Ovary (tissue), 3 donors: ENCODE data around the gene CCDC174.

ENCODE experiments used
- EP300 ChIP-seq: sonication (generic); formaldehyde crosslinking; IDR thresholded peaks from one replicate; pipeline ENCODE4 v1.6.1; 2017; ENCODE audit warnings: antibody characterized with exemption
- POLR2A ChIP-seq: fragments of 450-650 bp; IDR thresholded peaks from one replicate; pipeline ENCODE4 v1.6.1; 2017; ENCODE audit warnings: antibody characterized with exemption, mild to moderate bottlenecking, moderate library complexity
- TF ChIP-seq, protein P1 (sequence below), 3 donors: fragments of 450-650 bp in 2 of 3; fragments of 200-600 bp in 1 of 3; IDR thresholded peaks; one replicate each; pipeline versions ENCODE4 v1.5.1 to v1.8.0; 2016 to 2022; ENCODE audit warnings: antibody characterized with exemption in 3 of 3, mild to moderate bottlenecking in 1 of 3
- donor health status: DM: no; HTN: no; CAD: no.

DNA sequence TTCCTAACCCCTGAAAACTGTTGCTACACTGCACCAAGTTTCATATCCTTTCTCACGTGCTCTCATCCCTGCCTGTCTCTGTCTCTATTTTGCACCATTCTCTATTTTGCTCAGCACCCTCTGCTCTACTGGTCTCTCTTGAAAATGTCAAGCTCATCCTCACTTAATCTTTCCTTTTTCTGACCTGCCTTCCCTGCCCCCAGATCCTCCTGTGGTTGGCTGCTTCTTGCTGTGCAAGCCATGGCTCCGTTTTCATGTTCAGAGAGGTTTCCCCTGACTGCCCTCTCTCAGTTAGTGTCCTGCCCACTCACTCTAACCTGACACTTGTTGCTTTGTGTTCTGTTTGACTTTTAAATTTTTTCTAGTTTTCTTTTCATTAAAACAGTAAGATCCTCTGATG, 6.0 kb downstream of the CCDC174 start:
- TF ChIP-seq, protein P1, sequence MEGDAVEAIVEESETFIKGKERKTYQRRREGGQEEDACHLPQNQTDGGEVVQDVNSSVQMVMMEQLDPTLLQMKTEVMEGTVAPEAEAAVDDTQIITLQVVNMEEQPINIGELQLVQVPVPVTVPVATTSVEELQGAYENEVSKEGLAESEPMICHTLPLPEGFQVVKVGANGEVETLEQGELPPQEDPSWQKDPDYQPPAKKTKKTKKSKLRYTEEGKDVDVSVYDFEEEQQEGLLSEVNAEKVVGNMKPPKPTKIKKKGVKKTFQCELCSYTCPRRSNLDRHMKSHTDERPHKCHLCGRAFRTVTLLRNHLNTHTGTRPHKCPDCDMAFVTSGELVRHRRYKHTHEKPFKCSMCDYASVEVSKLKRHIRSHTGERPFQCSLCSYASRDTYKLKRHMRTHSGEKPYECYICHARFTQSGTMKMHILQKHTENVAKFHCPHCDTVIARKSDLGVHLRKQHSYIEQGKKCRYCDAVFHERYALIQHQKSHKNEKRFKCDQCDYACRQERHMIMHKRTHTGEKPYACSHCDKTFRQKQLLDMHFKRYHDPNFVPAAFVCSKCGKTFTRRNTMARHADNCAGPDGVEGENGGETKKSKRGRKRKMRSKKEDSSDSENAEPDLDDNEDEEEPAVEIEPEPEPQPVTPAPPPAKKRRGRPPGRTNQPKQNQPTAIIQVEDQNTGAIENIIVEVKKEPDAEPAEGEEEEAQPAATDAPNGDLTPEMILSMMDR (IDR thresholded peaks at IDR 0.05) = no peak
- TF ChIP-seq POLR2A = no peak
- no peak for TF ChIP-seq EP300
